ENCODE data around the gene TBPL1.
A peak's percentile ranks its signal among the peaks of the same experiment; 100 is the strongest.
"Not testable (repeated sequence)": the region's sequence is repeated elsewhere in the genome, so short reads cannot be mapped to it uniquely, and the experiment has no call there.

TBPL1 gene

DNA sequence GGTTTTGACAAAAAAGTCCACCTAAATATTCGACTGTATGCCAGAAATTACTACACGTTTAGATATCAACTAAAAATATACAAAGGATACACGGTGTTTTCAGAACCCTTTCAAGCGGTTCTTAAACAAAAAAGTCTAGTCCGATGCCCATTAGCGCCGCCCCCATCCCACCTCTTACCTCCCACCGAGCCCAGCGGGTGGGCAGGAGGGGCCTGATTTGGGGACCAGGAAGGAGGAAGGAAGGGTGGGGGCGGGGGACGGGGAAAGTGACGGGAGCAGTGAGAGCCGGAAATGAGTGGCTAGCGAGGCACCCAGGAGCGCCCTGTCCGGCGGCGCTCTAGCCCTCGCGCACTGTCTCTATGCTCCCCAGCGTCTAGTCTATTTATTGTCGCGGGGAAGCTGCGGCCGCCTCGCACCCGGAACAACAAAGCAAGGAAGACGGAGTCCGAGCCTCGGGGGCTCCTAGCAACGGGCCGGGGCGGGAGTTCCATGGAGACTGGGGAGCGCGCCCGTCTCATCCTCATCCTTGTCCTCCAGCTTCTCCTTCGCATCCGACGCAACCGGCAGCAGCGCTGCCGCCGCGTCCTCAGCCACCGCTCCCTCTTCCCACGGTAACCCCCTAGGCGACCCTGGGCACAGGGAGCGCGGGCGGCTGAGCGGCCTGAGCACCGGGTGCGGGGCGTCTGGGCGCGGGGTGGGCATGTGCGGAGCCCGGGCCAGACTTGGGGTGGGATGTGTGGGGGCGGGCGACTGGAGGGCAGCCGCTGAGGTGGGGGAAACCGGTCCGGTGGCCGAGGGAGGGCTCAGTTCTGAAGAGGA, at the start of gene TBPL1:
TBPL1 (plus strand) TSS at position 410 of the 819 bp plus-strand sequence. CDS start 26,902 bp downstream, outside the sequence.
- peak; percentile 96 for DNase-seq

DNA sequence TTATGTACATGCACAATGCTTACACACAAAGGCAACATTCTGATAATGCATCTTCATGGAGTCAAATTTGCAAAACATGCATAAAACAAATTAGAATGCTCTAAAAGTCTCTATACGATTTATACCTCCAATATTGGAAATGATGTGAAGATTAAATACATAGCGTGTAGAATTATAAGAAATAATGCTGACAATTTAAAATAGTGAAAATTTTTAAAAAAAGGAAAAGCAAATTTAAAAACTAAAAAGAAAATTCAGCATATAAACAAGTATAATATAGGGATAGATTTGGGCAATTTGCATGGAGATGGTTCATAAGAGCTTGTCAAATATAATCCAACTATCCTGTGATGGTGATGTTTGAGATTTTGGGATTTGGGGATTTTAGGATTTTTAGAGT, 49.2 kb upstream of the TBPL1 start:
- no peak for DNase-seq

DNA sequence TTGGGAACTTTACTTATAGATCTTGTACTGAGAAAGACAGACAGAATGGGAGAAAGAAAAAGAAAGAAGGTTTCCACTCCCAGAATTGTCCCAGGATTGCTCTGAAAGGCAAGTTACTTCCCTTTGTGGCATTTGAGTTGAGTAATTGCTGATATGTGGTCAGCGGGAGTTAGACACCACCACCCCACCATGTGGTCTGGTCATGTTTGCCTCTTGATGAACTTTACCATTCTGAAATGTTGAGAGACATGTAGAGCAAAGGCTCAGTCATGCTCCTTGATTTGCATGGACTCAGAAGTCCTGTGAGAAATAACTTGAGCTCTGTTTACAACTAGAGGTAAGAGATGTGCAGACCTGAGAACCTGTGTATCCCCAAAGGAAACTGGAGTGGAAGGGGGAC, 47.0 kb upstream of the TBPL1 start:
- DNase-seq: no peak

DNA sequence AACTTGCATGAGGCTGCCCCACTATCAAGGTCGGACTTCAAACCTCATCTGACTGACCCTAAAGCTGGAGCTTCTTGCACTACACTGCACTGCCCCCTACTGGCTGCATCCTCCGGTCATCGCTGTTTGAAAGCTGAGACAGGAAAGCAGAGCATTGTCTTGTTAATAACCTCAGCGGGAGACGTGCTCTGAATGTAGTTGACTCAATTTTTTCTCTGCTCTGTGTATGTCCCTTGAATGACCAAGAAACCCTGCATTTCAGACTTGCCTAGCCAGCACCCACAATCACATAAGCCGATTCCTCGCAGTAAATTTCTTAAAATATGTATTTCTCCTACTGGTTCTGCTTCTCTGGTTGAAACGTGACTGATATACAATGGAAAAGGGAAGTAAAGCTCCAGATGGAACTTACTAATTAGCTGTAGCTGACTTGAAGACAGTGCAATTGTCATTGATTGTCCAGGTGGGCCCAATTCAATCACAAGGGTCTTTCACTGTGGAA, 36.3 kb upstream of the TBPL1 start:
- peak; percentile 88 for DNase-seq

DNA sequence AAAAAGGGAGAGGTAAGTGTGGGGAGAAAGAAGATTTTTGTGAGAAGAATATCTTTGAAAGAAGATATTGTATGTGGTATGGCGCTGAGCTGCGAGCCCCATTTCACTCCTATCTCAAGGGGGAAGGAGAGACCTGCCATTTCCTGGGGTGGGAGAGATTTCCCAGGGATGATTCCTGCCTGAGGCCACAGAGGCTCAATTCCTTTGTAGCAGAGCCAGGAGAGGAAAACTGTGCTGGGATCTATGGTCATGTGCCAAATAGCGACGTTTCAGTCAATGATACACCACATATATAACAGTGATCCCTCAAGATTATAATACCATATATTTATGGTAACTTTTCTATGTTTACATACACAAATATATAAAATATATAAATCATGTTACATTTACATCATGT, 35.2 kb upstream of the TBPL1 start:
- DNase-seq: no peak

DNA sequence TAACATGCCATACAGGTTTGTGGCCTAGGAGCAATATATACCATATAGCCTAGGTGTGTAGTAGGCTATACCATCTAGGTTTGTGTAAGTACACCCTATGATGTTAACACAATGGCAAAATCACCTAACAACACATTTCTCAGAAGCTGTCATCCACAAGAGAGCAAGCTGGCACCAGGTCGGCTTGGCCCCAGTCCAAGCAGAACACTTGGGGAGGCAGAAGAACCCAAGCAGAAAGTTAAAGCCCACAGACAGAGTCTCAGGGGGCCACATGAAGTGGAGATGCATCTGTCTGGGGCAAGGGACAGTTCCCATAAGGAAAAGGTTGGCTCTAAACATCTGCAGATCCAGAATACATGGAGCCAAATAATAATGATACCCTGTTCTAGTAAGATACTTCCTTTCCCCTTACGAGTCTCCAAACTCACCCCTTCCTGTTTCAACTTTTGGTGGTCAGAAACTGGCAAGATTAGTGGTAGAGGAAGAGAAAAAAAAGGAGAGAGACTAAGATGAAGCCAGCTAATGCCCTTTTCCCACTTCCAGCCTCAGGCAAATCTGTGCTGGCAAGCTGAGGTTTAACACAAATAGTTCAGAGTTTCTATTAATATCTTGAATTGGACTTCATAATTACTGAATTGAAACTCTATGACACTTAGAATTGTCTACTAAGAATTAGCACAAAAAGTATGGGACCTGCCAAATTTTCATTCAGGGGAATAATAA, 34.7 kb upstream of the TBPL1 start:
- DNase-seq: no peak

DNA sequence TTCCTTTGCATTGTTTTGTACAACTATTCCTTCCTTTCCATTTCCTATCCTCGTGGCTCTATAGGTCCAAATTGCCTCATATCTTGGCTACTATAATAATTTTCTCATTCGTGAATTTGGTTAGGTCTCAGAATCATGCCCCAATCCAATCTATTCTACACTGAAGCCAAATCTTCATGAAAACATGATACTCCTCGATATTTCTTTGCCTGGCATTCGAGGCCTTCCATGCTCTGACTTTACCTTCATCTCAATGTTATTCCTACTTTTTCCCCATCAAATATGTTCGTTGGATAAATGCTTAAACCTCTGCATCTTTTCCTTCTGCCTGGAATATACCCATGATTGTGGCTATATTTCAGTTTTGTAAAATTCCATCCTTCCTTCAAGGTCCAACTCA, 33.7 kb upstream of the TBPL1 start:
- no peak for DNase-seq

DNA sequence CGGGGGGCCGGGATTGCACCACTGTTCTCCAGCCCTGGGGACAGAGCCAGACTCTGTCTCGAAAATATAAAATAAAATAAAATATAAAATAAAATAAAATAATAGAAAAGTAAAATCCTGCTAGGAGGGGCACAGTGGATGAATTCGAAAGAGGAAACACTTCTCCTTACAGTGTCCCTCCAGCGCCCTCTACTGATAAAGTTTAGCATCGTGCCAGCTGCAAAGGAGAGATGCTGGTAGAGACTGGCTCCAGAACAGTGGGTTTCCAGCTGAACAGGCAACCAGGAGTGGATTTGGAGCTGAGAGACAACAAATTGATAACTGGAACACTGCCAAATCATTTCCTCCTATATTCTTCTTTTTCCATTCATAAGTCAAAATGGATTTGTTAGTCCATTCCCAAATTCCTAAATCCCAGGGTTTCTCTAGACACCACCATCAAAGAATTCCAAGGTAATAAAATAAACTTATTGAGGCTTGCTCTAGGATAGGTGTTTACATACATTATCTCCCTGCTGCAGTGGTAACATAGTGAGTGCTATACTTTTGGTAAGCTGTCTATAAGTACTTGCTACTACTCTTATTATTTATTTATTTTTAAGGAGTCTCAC, 31.7 kb upstream of the TBPL1 start:
- peak; percentile 76 for DNase-seq

DNA sequence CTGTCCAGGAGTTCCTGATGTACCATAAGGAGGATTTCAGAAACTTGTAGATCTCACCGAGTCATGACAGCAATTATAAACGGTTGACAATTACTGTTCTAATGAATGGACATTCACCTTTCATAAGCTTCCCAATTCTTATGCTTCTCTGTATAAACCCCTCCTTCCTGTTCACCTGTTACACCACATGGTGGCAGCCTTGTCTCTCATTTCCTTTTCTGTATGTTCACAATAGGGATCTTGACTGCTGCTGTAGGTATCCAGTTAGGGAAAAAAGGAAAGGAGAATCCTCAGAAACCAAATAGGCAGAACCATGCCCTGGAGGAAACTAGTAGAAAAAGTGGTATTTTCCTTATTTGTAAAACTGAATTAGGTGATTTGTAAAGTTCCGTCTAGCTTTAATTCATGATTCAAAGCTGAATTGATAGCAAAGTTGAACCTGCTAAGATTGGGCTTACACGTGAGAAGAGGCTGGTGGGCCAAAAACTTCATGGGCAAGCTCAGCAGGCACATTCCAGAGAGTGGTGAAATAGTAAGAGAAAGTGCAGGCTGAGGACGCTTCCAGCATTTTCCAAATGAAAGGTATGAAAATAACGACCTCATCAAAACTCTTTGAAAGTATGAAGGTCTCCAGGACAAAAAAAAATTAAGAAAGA, 29.0 kb upstream of the TBPL1 start:
- DNase-seq: peak; percentile 77

DNA sequence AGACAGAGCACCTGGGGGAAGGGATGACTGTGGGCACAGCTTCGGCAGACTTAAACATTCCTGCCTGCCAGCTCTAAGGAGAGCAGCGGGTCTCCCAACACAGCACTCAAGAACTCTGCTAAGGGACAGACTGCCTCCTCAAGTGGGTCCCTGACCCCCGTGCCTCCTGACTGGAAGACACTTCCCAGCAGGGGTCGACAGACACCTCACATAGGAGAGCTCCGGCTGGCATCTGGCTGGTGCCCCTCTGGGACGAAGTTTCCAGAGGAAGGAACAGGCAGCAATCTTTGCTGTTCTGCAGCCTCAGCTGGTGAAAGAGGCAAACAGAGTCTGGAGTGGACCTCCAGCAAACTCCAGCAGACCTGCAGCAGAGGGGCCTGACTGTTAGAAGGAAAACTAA, 21.8 kb upstream of the TBPL1 start:
- DNase-seq: not testable (repeated sequence)

DNA sequence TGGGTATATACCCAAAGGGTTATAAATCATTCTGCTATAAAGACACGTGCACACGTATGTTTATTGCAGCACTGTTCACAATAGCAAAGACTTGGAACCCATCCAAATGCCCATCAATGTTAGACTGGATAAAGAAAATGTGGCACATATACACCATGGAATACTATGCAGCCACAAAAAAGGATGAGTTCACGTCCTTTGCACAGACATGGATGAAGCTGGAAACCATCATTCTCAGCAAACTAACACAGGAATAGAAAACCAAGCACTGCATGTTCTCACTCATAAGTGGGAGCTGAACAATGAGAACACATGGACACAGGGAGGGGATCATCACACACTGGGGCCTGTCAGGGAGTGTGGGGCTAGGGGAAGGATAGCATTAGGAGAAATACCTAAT, 16.7 kb upstream of the TBPL1 start:
- DNase-seq: not testable (repeated sequence)

DNA sequence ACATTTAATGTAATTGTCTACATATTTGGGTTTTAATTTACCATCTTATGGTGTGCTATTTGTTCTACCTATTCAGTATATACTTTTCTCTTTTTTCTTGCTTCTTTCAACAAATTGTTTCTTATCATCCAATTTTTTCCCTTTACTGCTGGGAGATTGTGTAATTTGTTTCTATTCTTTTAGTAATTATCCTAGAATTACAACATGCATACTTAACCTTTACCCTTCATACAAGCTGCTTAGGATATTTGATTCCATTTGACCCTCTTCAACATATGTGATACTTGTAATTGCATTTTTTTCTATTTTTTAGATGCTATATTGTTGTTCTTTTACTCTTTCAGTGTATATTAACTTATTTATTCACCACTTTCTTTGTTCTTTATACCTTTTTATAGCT, 15.1 kb upstream of the TBPL1 start:
- no peak for DNase-seq

DNA sequence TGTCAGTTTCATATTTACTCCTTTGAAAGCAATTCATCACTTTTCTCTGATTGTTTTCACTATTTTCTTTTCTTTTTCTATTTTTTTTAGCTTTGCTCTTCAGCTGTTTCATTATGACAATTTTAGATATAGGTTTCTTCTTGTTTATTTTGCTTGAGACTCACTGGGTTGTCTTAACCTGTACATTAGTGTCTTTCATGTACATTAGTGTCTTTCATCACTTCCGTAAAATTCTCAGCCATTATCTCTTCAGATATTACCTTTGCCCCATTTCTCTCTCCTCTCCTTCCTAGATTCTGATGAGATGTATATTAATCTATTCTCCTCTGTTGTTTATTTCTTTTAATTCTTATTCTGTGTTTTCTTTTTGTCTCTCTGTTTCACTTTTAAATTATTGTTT, 14.5 kb upstream of the TBPL1 start:
- no peak for DNase-seq

DNA sequence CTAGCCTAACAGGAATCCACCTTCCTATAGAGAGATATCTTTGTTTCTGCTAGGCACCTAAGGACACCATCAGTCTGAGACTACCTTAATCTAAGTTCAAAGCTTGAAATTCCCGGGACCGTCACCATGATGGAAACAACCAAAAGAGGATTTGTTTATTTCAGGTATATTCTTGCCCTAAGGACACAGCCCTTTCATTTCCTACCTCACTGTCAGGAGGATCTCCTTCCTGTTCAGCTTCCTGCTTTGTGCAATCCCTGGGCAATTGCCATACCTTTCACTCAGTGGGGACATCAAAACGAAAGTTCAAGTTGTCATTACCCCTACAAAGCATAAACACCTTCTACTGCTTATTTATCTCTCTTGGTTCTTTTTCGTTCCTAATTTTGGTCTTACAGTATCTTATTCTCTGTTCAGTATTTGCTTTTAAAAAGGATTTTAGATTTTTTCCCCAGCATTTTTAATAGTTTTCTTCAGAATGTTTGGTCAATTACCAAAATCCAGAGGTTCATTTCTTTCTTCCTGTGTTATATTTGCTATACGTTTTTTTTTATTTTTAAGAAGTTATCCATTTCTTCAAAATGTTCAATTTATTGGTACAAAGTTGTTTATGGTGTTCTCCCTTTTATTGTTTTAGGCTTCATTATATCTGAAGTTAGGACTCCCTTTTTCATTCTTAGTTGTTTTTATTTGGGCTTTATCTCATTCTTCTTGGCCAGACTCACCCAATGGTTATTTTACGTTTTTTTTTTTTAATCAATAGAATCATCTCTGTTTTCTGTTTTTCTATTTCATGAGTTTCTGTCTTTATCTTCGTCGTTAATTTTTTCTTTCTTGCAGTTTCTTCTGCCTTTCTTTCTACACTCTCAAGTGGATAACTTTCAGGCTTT, 13.0 kb upstream of the TBPL1 start:
- DNase-seq: no peak

DNA sequence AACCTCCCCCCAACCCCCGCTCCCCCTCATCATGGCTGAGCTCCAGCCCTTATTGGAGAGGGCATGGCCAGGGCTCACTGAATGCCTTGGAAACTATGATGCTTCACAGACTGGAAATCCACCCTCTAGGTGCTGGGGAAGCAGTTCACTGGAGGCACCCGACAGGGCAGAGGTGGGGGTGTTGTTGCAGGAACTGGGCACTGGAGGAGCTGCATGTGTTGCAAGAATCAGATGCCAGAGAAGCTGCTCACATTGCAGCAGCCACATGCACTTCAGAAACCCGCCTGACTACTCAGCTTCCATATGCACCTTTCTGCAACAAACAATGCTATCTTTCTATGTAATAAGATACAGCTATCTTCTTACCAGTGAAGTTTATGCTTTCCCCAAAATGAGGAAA, 7.9 kb upstream of the TBPL1 start:
- no peak for DNase-seq

DNA sequence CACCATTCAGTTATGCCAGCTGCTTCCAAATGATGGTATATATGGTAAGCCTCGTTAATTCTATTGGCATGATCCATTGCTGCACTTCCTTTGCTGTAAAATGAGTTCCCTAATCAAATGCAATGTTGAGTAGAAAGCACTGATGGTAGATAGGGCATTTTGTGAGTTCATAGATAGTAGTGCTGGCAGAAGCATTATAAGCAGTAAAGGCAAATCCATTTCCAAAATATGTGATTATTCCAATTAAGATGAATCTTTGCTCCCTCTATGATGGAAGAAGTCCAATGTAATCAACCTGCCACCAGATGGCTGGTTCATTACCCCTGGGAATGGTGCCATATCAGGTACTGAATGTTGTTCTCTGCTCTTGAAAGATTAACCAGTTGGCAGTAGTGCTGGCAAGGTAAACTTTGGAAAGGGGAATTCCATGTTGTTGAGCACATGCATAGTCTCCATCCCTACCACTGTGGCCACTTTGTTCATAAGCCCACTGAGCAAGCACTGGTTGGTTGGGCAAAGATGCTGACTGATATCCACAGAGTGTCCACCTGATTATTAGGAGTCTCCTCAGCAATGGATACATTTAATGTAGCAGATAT, 5.6 kb upstream of the TBPL1 start:
- DNase-seq: peak; percentile 93

DNA sequence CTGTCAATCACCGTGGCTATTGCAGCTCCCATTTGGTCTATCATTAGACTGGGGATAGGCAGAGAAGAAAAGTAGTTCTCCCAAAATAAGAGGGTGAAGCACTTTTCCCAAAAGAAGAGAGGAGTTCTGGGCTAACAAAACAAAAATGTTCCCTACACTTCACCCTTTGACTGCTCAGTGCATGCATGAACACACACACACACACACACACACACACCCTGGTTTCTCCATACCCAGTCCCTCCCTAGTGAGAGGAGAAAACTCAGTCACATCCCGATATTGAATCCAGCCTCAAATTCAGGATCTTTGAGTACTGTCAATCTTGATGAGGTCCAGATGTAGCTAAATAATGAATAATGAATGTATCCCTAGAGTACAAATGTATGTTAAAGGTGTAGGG, 4.6 kb upstream of the TBPL1 start:
- no peak for DNase-seq

DNA sequence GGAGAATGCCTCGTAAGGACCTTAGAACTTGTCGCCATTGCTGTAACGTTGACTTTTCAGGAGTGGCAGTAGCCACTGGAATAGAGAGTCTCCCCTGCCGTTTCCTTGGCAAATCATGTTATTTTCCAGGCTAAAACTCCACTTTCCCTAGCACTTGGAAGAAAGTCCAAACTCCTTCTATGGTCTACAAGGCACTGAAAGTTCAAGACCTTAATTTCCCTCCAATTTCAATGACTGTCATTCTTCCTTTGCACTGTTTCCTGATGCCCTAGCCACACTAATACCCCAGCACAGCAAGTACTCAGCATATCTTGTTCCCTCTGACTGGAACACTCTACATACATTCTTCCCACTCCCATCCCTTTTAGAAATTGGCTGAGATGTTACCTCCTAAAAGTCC, 1.8 kb upstream of the TBPL1 start:
- DNase-seq: no peak

DNA sequence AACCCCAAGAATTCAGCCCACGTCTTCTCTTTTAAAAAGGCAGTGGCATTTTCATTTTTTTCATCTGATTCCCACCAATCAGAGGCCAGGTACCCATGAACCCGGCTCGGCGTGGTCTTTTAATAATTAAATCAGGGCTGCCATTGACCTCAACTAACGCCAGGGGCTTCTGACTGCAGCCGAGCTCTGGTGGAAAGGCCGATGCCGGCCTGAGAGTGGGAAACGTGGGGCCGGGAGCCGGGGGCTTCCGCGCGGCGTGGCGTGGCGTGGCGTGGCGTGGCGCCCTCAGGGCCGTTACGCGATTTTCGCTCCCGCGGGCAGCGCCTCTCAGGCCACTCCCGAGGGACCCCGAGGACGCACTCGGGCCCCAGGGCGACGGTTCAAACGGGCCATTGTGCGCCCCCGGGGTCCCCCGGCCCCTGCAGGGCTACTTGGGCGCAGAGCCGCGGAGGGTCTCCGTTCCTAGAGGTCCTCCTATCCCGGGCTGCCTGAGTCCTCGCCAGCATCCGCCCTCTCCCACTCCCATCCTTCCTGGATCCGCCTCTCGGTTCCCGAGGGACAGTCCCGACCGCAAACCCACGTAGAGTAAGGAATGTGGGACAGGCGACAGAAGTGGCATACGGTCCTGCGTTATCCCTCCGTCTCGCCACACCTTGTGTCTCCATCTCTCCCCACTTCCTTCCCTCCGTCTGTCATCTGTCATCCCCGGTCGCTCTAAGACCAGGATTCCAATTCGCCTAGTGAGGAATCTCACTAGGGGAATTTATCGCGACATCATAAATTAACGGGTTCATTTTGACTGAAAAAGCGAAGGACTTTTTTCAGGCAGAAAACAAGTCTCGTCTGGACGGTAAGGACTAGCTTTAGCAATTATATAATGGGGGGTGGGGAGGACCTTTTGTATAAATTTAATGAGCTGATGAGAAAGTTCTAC, 876 bp upstream of the TBPL1 start:
- peak; percentile 45 for DNase-seq

DNA sequence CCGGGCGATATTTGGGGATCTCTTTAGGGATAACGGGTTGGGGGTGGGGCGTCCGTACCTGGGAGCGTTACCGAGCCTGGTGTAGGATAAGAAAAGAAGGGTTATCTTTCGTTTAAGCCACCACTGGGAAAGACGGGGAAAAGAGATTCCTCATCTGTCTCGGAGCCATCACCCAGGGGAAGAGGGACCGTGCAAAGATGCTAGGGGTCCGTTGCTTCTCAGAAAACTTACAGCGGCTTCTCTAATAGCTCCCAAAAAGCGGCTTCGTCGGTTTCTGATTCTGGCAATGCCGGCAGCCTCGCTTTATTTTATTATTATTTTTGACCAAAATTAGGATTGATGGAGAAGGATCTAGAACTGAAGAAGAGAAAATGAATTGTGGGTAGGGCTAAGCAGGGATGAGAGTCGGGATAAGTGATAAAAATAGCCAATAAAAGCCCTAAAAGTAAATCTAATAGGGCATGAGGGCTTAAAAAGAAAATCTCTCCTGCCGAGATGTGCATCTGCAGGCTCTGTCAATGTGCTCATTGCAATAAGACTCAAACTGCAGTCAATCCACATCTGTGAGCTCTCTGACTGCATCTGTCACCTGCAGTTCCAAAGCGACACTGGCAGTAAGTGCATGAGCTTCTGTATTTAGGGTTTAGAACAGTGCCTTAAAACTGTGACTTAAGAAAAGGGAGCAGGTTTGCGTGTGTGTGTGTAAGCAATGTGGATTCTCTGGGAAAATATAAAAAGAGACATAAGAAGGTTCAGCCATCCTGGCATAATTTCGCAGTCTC, 801 bp downstream of the TBPL1 start:
- DNase-seq: peak; percentile 8
